Adrenal gland (tissue), 12 donors: ENCODE data around the gene SYNDIG1. TPM values are rescaled to one million over a fixed set of nuclear protein-coding genes. Genes with fewer than 3 reads are reported as not detected.

ENCODE experiments used
- DNase-seq, 7 donors: peaks; one replicate each; pipeline ENCODE4 v3.0.0-alpha.2; 2019 to 2020
- H3K27ac ChIP-seq, 5 donors: fragments of 200-600 bp; sonication (generic) in 4 of 5; 1 replicate in 3 of 5; 2 replicates in 2 of 5; pipeline versions ENCODE4 v1.5.1 to v1.8.0; 2016 to 2020; ENCODE audit warnings: mild to moderate bottlenecking in 1 of 5
- H3K27me3 ChIP-seq: fragments of 200-600 bp; 2 replicates; pipeline ENCODE4 v1.8.0; 2021
- H3K36me3 ChIP-seq, 2 donors: fragments of 200-600 bp; replicated peaks in 1 of 2; 1 replicate in 1 of 2; 2 replicates in 1 of 2; pipeline versions ENCODE4 v1.5.1 to v1.8.0; 2018 to 2022
- H3K4me1 ChIP-seq, 2 donors: fragments of 200-600 bp; replicated peaks in 1 of 2; 1 replicate in 1 of 2; 2 replicates in 1 of 2; pipeline versions ENCODE4 v1.5.1 to v1.8.0; 2018 to 2021
- H3K4me3 ChIP-seq, 4 donors: fragments of 200-600 bp; sonication (generic) in 3 of 4; one replicate each; pipeline ENCODE4 v1.5.1; 2016 to 2018
- H3K9me3 ChIP-seq, 3 donors: fragments of 200-600 bp; sonication (generic) in 1 of 3; replicated peaks in 1 of 3; 1 replicate in 2 of 3; 2 replicates in 1 of 3; pipeline versions ENCODE4 v1.5.1 to v1.8.0; 2016 to 2021
- CTCF ChIP-seq, 6 experiments: fragments of 450-650 bp in 4 of 6; fragments of 200-600 bp in 2 of 6; sonication (generic) in 1 of 6; IDR thresholded peaks; 1 replicate in 5 of 6; 2 replicates in 1 of 6; pipeline versions ENCODE4 v1.5.1 to v1.8.0; 2016 to 2021; ENCODE audit warnings: antibody characterized with exemption in 6 of 6, mild to moderate bottlenecking in 2 of 6, moderate library complexity in 1 of 6
- POLR2A ChIP-seq, 2 donors: fragments of 450-650 bp; IDR thresholded peaks; one replicate each; pipeline ENCODE4 v1.6.1; 2017; ENCODE audit warnings: antibody characterized with exemption in 2 of 2, mild to moderate bottlenecking in 2 of 2, moderate library complexity in 1 of 2
- WGBS, 4 donors: extraction: QIAGEN DNeasy Blood & Tissue Kit in 2 of 4; methylation state at CpG; one replicate each; pipeline versions ENCODE4 v1.1.5 to v1.1.7; 2013 to 2017; 5-methylcytosine and 5-hydroxymethylcytosine counted together
- intact Hi-C, 2 donors: fragments of 100-400 bp; cut with DNase I; formaldehyde crosslinking; loops; one replicate each; pipeline versions ENCODE4 v1.14.1 to v1.15.0; 2022 to 2023
- polyA plus RNA-seq, 3 donors: library from polyadenylated mRNA; stranded (reverse); fragments of 200-250 nt in 2 of 3; fragments of 350-450 nt in 1 of 3; fragmentation: Illumina TruSeq in 1 of 3; extraction: RNeasy Lipid Tissue Mini Kit (QIAGEN cat#74804) in 1 of 3; gene quantifications; one replicate each; pipeline ENCODE4 v1.2.3, GENCODE V29; 2013 to 2014
- total RNA-seq, 9 donors: library from RNA; depleted of rRNA in 4 of 9; stranded (reverse); fragments of >200 nt in 4 of 9; fragments of 120-200 nt in 1 of 9; fragmentation: NEBNext Ultra II Directional in 1 of 9; extraction: Animal tissue kit (Norgen Biotek cat#: 25700) in 1 of 9; gene quantifications; one replicate each; pipeline versions ENCODE4 v1.1.0 to v1.2.4, GENCODE V29; 2013 to 2023
- donor health status: healthy with polysubstance abuse.
- donor health status: Bipolar disorder and iron deficiency.
- donor health status: DM: yes; HTN: yes; CAD: no.
- donor health status: DM: no; HTN: no; CAD: no.
- donor health status: DM: no; HTN: no; CAD: no.
- donor health status: DM: yes; HTN: yes; CAD: no.

Gene SYNDIG1
- total and polyA plus RNA-seq, 12 donors, result 0.26 to 3.6 (median 0.76) TPM

GRCh38 chr20:24651976-24652345 lies 182.5 kb downstream of the SYNDIG1 start:
- DNase-seq, result no peak
- no peak for TF ChIP-seq CTCF (IDR thresholded peaks at IDR 0.05)
- no peak for TF ChIP-seq POLR2A (IDR thresholded peaks at IDR 0.05)
- Histone ChIP-seq H3K27ac (no peak overlapping the region), H3K4me3 (no peak overlapping the region), H3K36me3 (no peaks in the 10 kb centered on the region), H3K9me3 (no peaks in the 10 kb centered on the region), H3K27me3 (no peaks in the 10 kb centered on the region), H3K4me1 (no peaks in the 10 kb centered on the region)
- WGBS, 4 donors, result 66 to 73% (median 68%) methylated on average over 4 of the region's 4 CpGs
- intact Hi-C loops, result no loop called here

- DNase-seq, result no peak
- intact Hi-C loops, result no loop called here
- no peak overlapping the region for H3K27ac ChIP-seq
- no peaks in the 10 kb centered on the region for H3K36me3 ChIP-seq
- no peaks in the 10 kb centered on the region for H3K4me1 ChIP-seq
- H3K9me3 ChIP-seq, result no peaks in the 10 kb centered on the region
- no peaks in the 10 kb centered on the region for H3K27me3 ChIP-seq
- 74 to 88% (median 78%) methylated on average over 2 to 5 of the region's 5 CpGs for WGBS, 4 donors
- H3K4me3 ChIP-seq, result no peak overlapping the region
- TF ChIP-seq CTCF (IDR thresholded peaks at IDR 0.05), result no peak
- TF ChIP-seq POLR2A (IDR thresholded peaks at IDR 0.05), result no peak
Observed at GRCh38 chr20:24653306-24653705, 183.9 kb downstream of the SYNDIG1 start.

GRCh38 chr20:24654425-24654824 lies 185.0 kb downstream of the SYNDIG1 start:
- TF ChIP-seq CTCF (IDR thresholded peaks at IDR 0.05), result no peak
- TF ChIP-seq POLR2A (IDR thresholded peaks at IDR 0.05), result no peak
- H3K27me3 ChIP-seq, result no peaks in the 10 kb centered on the region
- H3K4me1 ChIP-seq, result no peaks in the 10 kb centered on the region
- H3K27ac ChIP-seq, result no peak overlapping the region
- DNase-seq, result no peak
- WGBS, 4 donors, result 42 to 64% (median 48%) methylated on average over 1 of the region's 1 CpG
- H3K36me3 ChIP-seq, result no peaks in the 10 kb centered on the region
- no peak overlapping the region for H3K4me3 ChIP-seq
- intact Hi-C loops, result no loop called here
- H3K9me3 ChIP-seq, result no peaks in the 10 kb centered on the region

DNA sequence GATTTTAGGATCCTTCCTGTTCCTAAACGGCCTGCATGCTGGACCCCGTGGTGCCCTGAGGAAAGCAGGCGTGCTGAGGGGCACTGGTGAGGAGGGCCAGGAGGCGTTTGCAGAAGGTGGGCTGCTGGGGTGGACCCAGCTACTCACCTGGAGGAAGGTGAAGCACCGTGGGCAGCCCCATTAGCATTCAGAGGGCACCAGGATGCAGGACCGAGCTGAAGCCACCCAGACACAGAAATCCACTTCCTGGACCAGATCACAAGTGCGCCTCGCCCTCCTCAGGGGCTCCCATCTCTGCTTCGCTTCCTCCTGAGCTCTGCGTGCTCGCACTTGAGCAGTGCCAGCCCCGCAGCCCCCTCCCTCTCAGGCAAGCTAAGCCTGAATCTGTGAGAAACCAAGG lies 187.0 kb downstream of the SYNDIG1 start:
- no peaks in the 10 kb centered on the region for H3K36me3 ChIP-seq
- intact Hi-C loops, result no loop called here
- 86 to 94% (median 89%) methylated on average over 10 to 12 of the region's 12 CpGs for WGBS, 4 donors

More for the DNA sequence above, 187.0 kb downstream of the SYNDIG1 start:
- DNase-seq, result no peak
- Histone ChIP-seq H3K4me3 (no peak overlapping the region), H3K27me3 (no peaks in the 10 kb centered on the region), H3K27ac (no peak overlapping the region), H3K4me1 (no peaks in the 10 kb centered on the region), H3K9me3 (no peaks in the 10 kb centered on the region)
- no peak for TF ChIP-seq POLR2A (IDR thresholded peaks at IDR 0.05)
- no peak for TF ChIP-seq CTCF (IDR thresholded peaks at IDR 0.05)
